ENCODE measurements around the gene CHN1.

The CHN1 gene

GRCh38 chr2:174877751-174878150 lies 127.4 kb downstream of the CHN1 start:
- no peak for DNase-seq (ENCODE audit: extremely low read depth in 1 of 2, low read depth in 1 of 2)

DNA sequence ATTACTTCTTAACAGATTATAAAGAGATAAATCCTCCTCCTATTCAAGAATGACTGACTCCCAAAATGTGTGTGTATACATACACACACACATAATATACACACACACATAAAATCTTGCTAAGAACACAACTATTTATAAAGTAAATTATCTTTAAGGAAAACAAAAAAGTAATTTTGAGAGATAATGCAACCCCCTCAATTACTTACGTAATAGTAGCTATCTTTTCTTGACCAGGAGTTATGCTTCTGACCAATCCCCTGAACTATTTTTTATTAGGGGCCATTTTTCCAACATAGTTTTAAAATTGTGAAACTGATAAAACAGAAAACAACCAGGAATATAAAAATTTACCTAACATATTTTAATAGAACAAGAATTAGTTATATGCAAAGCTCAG lies 127.9 kb downstream of the CHN1 start:
- DNase-seq (ENCODE audit: extremely low read depth in 1 of 2, low read depth in 1 of 2) = no peak

DNA sequence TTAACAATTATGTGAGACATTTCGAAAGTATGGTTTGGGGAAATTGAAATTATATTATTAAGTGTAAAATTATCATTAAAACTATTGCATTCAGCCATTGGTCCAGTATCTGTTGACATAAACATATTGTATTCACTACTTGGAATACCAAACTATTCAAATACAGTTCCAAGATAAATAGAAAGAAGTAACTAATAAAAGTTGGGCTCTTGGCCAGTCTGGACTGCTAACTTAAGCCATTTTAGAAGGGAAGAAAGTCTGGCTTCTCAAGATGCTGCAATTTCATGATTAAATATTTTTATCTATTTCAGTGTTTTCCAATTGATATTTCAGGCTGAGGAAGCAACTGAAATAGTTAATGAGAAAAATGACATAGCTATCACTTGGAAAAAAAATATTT lies 131.1 kb downstream of the CHN1 start:
- DNase-seq (ENCODE audit: extremely low read depth in 1 of 2, low read depth in 1 of 2) = no peak

DNA sequence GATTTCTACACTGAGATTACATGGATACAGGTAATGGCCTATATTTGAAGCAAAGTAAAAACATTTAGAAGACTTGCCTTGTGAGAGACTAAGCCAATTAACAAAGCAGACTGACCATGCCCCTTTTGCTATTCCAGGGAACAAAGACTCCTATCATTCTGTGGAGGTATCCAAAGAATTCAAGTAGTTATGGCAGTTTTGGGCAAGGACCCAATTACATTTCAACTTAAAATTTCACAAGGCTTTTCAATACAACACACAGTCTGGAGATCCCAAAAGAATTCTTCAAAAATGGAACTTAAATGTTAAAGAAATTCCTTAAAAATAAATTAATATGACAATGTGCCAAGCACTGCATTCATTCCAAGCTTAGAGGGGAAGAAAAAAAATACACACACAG lies 131.7 kb downstream of the CHN1 start:
- DNase-seq (ENCODE audit: extremely low read depth in 1 of 2, low read depth in 1 of 2) = no peak

DNA sequence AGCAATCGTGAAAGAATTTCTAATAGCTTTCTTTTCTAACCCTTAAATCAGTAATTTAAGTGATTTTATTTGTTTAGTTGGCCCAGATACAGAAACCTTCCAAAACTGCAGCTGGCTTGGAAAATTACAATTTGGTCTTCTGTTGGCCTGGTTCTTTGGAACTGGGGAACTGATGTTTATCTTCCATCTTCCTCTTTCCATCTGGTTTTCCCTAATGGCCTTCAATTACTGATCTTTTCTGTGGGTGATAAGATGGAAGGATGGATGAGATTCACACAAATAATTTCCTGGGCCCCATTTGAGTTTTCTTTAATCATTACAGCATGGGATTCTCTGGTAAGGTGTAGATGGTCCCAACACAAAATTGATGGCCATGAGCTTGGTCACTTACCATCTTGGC lies 134.4 kb downstream of the CHN1 start:
- no peak for DNase-seq (ENCODE audit: extremely low read depth in 1 of 2, low read depth in 1 of 2)

DNA sequence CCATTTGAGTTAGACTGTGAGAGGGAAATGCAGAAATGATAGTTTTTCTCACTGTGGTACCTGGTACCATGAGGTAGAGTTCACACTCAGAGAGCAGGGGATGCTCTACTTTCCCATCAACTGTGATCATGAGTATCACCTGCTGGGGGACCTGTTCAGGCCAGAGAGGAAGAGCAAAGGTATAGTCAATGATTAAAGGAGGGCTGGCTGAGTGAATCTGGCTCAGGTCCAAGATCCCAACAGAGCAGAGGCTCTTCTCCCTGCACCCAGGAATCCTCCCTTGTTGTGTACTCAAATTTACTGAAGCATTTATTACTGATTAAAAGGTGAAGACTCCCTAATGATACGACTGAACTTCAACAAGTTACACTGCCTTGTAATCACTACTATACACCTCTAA lies 136.3 kb downstream of the CHN1 start:
- DNase-seq (ENCODE audit: extremely low read depth in 1 of 2, low read depth in 1 of 2) = no peak

GRCh38 chr2:174866421-174866820 lies 138.8 kb downstream of the CHN1 start:
- no peak for DNase-seq (ENCODE audit: extremely low read depth in 1 of 2, low read depth in 1 of 2)

GRCh38 chr2:174863183-174863582 lies 142.0 kb downstream of the CHN1 start:
- DNase-seq (ENCODE audit: extremely low read depth in 1 of 2, low read depth in 1 of 2) = no peak

DNA sequence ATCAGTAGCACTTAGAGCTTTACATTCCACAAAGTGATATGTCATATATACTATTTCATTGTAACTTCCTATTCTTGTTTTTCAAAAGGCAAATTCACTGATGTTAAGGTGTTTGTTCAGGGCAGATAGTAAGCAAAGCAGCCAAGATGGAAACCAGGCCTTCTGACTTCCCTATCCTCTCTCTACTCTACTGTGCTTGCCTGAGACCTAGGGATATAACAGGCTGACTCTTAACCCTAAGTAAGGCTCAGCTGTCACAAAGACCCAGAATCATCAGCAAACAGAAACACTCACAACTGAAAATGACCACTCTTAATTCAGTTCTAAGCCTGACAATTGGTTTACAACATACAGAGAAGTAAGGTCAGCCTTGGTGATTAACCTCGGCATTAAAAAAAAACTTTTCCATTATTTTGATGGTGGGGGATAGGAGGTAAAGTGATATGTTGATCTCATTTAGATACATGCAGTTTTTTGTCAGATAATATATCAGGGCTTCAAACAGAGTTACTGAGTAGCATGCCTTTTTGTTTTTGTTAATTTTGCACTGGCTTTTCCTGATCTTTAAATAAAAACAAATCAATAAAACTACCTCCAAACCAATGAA lies 145.5 kb downstream of the CHN1 start:
- DNase-seq (ENCODE audit: extremely low read depth in 1 of 2, low read depth in 1 of 2) = no peak

DNA sequence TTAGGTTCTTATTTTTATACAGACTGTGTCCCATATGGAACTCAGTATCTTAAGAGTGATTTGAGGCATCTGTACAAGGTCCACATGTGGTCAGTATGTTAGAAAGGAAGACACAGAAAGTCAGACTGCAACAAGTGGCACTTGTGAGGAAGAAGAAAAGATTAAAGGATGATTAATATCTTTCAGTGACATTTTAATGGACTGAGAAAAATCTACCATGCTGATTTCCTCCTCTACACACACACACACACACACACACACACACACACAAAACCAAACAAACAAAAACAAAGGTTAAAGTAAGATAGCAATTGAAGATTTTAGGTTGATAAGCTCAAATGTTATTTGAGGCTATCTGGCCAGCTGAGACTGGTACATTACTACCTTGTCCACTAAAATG lies 146.4 kb downstream of the CHN1 start:
- no peak for DNase-seq (ENCODE audit: extremely low read depth in 1 of 2, low read depth in 1 of 2)

GRCh38 chr2:174856447-174856846 lies 148.7 kb downstream of the CHN1 start:
- DNase-seq (ENCODE audit: extremely low read depth in 1 of 2, low read depth in 1 of 2) = no peak

DNA sequence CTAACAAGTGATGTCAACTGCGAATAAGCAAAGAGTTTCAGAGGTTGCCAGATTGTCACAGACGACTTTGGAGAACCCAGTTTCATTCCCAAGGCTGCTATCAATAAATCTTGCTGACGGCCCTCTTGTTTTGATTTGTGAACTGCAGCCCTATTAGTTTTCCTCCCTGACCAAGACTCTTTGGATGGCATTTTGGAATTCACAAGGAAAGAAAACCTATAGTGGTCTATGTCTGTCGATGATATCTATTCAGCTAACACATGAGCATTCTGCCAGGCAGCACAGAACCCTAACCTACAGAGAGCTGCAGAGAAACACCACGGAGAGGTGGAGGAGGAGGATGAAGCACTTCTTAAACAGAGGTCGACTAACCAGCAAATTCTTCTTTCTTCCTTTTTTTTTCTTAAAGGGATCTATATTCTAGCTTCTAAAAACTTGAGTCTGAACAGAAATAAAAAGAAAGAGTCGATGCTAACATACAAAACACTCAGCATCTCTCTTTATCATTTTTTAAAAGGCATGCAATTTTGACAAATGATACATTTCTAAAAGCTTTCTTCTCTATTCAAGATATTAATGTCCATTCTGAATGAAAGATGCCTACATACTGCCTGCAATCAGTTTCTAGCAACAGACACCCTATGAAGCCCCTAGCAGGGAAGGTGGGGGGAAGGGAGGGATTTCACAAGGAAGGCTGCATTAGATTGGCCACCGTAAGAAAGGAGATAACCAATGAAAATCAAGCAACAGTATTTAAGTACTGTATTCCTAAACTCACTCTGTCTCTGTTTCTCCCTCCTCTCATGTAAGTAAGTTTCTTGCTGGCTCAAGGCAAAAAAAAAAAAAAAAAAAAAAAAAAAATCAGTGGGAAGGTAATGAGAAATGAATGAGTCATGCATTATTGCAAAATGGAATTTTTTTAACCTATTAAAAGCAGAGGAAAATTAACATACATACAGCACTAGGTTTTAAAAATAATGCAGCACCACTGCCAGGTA lies 157.9 kb downstream of the CHN1 start:
- no peak for DNase-seq (ENCODE audit: extremely low read depth in 1 of 2, low read depth in 1 of 2)

GRCh38 chr2:174846218-174846617 lies 159.0 kb downstream of the CHN1 start:
- DNase-seq (ENCODE audit: extremely low read depth in 1 of 2, low read depth in 1 of 2) = no peak

DNA sequence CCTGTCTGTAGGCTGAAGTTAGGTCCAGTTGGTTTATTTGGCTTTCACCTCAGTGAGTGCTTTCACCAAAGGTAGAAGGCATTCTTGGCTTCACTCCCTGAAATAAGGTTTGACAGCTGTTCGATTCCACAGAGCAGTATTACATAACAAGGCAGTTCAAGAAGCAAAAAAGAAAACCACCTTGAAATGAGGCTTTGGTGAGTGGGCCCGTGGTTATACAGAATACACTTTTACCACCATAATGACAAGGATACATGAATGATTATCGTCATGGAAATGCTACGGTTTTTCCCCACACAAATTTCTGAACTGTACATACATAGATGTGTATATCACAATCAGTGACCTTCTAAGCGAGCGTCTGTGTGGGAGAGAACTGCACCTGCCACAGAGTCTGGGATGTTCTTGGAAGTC lies 160.9 kb downstream of the CHN1 start:
- DNase-seq (ENCODE audit: extremely low read depth in 1 of 2, low read depth in 1 of 2) = no peak

DNA sequence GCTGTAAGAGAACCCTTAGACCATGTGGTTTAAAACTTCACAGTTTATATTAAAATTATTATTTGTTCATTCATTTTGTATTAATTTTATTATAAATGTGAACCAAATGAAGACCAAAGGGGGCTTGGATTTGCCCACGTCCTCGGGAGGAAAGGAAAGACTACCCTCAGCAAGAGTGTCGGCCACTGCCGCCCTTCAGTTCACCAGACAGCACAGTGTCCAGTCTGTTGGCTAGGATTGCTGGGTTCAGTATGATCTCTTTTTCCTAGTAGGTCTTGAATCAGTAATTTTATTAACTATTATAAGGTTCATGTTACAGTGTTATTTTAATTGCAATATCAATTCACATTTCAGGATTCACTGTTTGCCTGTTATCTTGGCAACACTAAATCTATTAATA lies 162.7 kb downstream of the CHN1 start:
- DNase-seq (ENCODE audit: extremely low read depth in 1 of 2, low read depth in 1 of 2) = no peak

- no peak for DNase-seq (ENCODE audit: extremely low read depth in 1 of 2, low read depth in 1 of 2)
These were observed 163.2 kb downstream of the CHN1 start for GRCh38 chr2:174841936-174842335.

DNA sequence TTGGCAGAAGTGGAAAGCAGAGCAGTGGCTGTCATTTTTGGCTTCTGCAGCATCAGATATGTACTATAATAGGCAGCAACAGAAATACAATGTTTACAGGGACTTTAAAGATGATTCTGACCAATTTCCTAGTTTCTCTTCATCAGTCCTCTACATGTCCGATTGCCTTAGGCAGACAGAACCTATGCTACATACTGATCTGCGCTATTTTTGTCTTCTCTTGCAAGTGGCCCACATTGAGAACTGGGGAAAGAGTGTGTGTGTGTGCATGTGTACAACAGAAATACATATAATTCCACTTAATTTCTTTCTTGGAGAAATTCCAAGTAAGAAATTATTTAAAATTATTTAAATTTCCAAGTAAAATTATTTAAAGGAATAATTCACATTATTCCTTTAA lies 163.8 kb downstream of the CHN1 start:
- no peak for DNase-seq (ENCODE audit: extremely low read depth in 1 of 2, low read depth in 1 of 2)

DNA sequence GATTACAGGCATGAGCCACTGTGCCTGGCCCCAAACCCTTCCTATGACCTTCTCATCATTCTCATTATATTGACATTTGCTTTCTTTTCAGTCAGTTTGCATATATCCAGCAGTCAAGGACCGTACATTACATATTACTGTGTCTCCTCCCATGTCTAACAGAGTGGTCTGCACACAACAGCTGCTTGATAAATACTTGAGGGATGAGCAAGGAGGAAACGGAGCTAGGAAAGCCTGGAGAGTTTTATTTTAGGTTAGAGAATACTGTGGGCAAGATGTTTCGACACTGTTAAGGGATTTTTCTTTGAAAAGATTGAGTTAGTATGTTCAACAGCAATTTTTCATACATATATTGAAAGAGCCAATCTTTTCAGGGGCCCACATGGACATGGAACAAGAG lies 164.7 kb downstream of the CHN1 start:
- no peak for DNase-seq (ENCODE audit: extremely low read depth in 1 of 2, low read depth in 1 of 2)

DNA sequence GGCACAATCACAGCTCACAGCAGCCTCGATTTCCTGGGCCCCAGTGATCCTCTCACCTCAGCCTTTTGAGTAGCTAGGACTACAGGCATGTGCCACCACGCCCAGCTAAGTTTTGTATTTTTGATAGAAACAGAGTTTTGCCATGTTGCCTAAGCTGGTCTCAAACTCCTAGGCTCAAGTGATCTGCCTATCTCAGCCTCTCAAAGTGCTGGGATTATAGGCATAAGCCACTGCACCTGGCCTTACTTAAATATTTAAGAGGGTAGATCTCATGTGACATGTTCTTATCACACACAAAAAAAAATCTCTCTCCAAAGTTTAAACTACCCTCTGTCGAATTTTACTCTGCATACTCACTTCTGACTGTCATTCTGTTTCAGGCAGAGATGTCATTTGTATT lies 165.5 kb downstream of the CHN1 start:
- no peak for DNase-seq (ENCODE audit: extremely low read depth in 1 of 2, low read depth in 1 of 2)

DNA sequence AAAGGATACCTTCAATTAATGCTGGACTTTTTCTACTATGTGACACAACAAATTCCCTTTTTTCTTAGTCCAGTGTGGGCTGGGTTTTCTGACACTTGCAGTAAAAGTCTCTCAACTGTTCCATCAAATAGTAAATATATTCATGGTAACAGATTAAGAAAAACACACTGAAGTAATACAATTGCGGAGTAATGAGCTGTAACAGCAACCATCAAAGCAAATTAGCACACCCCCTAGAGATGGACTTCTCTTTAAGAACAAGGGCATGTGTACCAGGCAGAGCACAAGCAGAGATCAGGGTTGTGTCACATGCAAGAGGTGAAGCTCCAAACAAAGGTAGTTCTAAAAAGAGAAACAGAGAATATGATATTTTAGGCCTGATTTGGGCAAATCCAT lies 168.2 kb downstream of the CHN1 start:
- no peak for DNase-seq (ENCODE audit: extremely low read depth in 1 of 2, low read depth in 1 of 2)

- DNase-seq (ENCODE audit: extremely low read depth in 1 of 2, low read depth in 1 of 2) = no peak
These were observed 168.7 kb downstream of the CHN1 start for GRCh38 chr2:174836377-174836994.

GRCh38 chr2:174835797-174836255 lies 169.4 kb downstream of the CHN1 start:
- DNase-seq (ENCODE audit: extremely low read depth in 1 of 2, low read depth in 1 of 2) = no peak

All from activated CD8-positive, alpha-beta memory T cell treated with anti-CD3 and anti-CD28 coated beads for 1 hour (primary cell).